Hypothalamus (tissue), 51 donors: ENCODE data around the gene PLEKHG2.
A peak's percentile ranks its signal among the peaks of the same experiment; 100 is the strongest.
"Not testable (repeated sequence)": the region's sequence is repeated elsewhere in the genome, so short reads cannot be mapped to it uniquely, and the experiment has no call there.

ENCODE experiments used
- DNase-seq, 51 donors: peaks; one replicate each; lab custom pipeline; 2025; lab: John Stamatoyannopoulos, UW

The PLEKHG2 gene

GRCh38 chr19:39435499-39436349 lies 23.3 kb downstream of the PLEKHG2 start, which contains the start of gene RPS16:
TSS of gene RPS16 (minus strand) at chr19:39435949. CDS start at chr19:39435895, 54 bp downstream.
- DNase-seq = peak; percentile 79 to 99 (median 97)

- no peak for DNase-seq
These were observed 23.9 kb downstream of the PLEKHG2 start for GRCh38 chr19:39436350-39436716.

- no peak for DNase-seq
These were observed 25.9 kb downstream of the PLEKHG2 start for GRCh38 chr19:39438270-39438934.

GRCh38 chr19:39444598-39445195 lies 32.2 kb downstream of the PLEKHG2 start:
- no peak for DNase-seq

GRCh38 chr19:39445196-39446111 lies 33.0 kb downstream of the PLEKHG2 start, which contains the start of gene SUPT5H:
TSS of gene SUPT5H (plus strand) at chr19:39445582. CDS start at chr19:39445891, 309 bp downstream.
- peak; percentile 37 to 96 (median 88) for DNase-seq

- DNase-seq = no peak
These were observed 34.1 kb downstream of the PLEKHG2 start for GRCh38 chr19:39446365-39447084.

- no peak for DNase-seq
These were observed 35.8 kb downstream of the PLEKHG2 start for GRCh38 chr19:39448271-39448670.

GRCh38 chr19:39449116-39449797 lies 36.8 kb downstream of the PLEKHG2 start:
- DNase-seq = no peak

GRCh38 chr19:39451257-39451656 lies 38.8 kb downstream of the PLEKHG2 start:
- DNase-seq = not testable (repeated sequence)

GRCh38 chr19:39463403-39463802 lies 50.9 kb downstream of the PLEKHG2 start:
- no peak for DNase-seq

- no peak for DNase-seq
These were observed 53.7 kb downstream of the PLEKHG2 start for GRCh38 chr19:39465956-39466747.

- DNase-seq = no peak
These were observed 55.5 kb downstream of the PLEKHG2 start for GRCh38 chr19:39467941-39468340.

GRCh38 chr19:39469036-39469435 lies 56.6 kb downstream of the PLEKHG2 start:
- DNase-seq = no peak

GRCh38 chr19:39469567-39469966 lies 57.1 kb downstream of the PLEKHG2 start:
- DNase-seq = no peak

- no peak for DNase-seq
These were observed 58.4 kb downstream of the PLEKHG2 start for GRCh38 chr19:39470724-39471339.

- DNase-seq = no peak
These were observed 59.5 kb downstream of the PLEKHG2 start for GRCh38 chr19:39471756-39472536.
